GM19239 (cell line): ENCODE measurements around the gene ZNF652.
"Not testable (repeated sequence)": the region's sequence is repeated elsewhere in the genome, so short reads cannot be mapped to it uniquely, and the experiment has no call there.

Experiments used
- DNase-seq: peaks from one replicate; pipeline ENCODE4 v3.0.0; 2011; ENCODE audit warnings: low spot score; ENCODE audit not compliant: insufficient read length
- FAIRE-seq: peaks from 2 replicates; lab custom pipeline; 2011; peaks lifted over from hg19 to GRCh38; lab: Jason Lieb, UNC

ZNF652 gene

GRCh38 chr17:49361902-49362722 is at the start of gene ZNF652:
ZNF652 (minus strand) TSS chr17:49362250; CDS start chr17:49317725, 44,525 bp downstream.
- FAIRE-seq (peak; percentile 88), DNase-seq (peak; percentile 84)

- DNase-seq (no peak), FAIRE-seq (no peak)
These were observed 47.0 kb upstream of the ZNF652 start for GRCh38 chr17:49409066-49409465.

DNA sequence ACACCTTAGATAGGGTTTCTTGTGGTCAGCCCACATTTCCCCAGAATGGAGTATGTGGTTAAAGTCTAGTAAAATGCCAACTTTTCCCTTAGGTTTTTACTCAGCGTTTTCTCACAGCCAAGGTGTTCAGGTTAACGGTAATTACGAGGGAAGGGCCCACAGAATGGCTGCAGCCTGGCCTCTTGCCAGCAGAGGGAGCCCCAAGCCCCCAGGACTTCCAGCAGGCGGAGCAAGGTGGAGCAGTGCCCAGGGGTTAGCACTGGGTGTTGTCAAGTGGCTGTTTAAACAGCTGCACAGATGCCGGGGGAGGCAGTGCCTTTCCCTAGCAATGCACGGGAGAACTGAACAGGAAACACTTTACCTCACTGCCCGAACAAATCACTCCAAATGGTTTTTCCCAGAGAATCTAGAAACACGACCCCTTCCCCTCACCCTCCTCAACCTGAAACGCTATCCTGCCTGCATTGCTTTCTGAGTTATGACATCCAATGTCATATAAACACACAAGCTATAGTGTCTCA is 46.0 kb upstream of the ZNF652 start:
- DNase-seq, result peak; percentile 74
- FAIRE-seq, result peak; percentile 78

DNA sequence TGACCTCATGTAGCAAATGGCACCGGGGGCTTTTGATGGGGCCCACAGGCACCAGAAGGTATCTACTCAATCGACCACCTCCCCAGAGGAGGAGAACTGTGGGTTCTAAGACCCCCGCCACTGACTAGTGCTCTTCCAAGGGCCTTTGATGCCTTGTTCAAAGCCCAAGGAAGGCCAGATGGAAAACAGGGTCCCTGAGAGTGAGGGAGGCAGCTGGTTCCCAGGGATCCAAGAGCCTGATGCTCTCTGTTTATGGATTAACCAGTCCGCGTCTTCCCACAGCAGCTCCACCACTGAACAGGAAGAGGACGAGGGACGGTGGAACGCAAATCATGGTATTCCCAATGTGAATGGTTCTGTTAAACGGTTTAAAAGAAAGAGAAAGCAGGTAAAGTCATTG is 45.0 kb upstream of the ZNF652 start:
- DNase-seq, result no peak
- no peak for FAIRE-seq

GRCh38 chr17:49406421-49407061 is 44.5 kb upstream of the ZNF652 start:
- DNase-seq (no peak), FAIRE-seq (no peak)

- no peak for FAIRE-seq
- DNase-seq, result no peak
These were observed 42.9 kb upstream of the ZNF652 start for GRCh38 chr17:49404906-49405305.

GRCh38 chr17:49404361-49404760 is 42.3 kb upstream of the ZNF652 start:
- DNase-seq, result no peak
- no peak for FAIRE-seq

GRCh38 chr17:49403514-49404289 is 41.7 kb upstream of the ZNF652 start:
- no peak for FAIRE-seq

GRCh38 chr17:49402706-49403105 is 40.7 kb upstream of the ZNF652 start:
- no peak for FAIRE-seq

More at GRCh38 chr17:49403514-49404289, 41.7 kb upstream of the ZNF652 start:
- DNase-seq, result no peak

DNA sequence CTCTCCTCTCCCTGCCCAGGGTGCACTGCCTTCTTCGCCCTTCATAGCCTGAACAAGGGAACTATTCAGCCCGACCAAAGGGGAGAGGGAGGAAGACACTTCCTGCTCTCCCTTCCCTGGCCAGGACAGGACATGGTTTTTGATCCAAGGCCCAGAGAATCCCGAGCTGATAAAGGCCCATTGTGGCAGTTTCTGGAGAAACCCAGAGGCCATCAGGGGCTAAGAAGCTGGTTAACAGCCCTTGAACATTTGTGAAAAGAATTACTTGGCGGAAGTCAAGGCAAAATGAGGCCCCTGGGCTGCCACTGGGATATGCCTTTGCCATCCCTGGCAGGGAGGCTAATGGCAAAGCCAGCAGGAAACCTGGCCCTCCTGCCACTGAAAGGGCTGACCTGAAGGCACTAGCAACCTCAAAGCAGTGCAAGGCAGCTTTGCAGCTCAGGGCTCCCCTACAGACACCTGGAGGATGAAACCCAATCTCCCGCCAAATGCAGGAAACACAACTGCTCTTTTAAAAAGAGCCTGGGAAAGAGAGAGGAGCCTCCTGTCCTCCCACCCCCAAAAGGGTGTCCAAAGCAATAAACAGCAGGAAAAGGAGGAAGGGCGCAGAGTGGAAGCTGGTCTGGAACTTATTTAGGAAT is 40.0 kb upstream of the ZNF652 start:
- DNase-seq, result no peak
- no peak for FAIRE-seq

More at GRCh38 chr17:49402706-49403105, 40.7 kb upstream of the ZNF652 start:
- DNase-seq, result no peak

DNA sequence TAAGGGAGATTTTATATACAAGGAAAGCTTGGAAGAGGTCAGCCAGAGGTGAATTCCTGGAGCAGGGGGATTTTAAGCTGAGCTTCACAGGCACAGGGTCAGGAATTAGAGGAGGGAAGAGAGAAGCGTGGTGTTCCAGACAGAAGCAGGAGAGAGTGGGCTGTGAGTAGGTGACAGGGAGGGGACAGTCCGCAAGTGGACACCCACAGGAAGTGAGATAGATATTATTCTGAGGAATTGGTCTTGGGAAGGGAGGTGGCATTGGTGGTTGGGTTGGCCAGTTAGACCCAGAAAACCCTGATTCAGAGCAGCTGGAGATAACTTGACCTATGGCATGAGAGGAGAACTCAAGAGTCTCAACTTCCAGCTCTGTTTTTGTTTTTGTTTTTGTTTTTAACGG is 37.9 kb upstream of the ZNF652 start:
- FAIRE-seq (no peak), DNase-seq (no peak)

- no peak for FAIRE-seq
- DNase-seq, result no peak
These were observed 35.5 kb upstream of the ZNF652 start for GRCh38 chr17:49397586-49397985.

GRCh38 chr17:49393491-49394255 is 31.6 kb upstream of the ZNF652 start:
- no peak for DNase-seq
- FAIRE-seq, result no peak

GRCh38 chr17:49390548-49391324 is 28.7 kb upstream of the ZNF652 start:
- FAIRE-seq (peak; percentile 81), DNase-seq (peak; percentile 32)

- FAIRE-seq, result not testable (repeated sequence)
These were observed 27.7 kb upstream of the ZNF652 start for GRCh38 chr17:49389514-49390347.

DNA sequence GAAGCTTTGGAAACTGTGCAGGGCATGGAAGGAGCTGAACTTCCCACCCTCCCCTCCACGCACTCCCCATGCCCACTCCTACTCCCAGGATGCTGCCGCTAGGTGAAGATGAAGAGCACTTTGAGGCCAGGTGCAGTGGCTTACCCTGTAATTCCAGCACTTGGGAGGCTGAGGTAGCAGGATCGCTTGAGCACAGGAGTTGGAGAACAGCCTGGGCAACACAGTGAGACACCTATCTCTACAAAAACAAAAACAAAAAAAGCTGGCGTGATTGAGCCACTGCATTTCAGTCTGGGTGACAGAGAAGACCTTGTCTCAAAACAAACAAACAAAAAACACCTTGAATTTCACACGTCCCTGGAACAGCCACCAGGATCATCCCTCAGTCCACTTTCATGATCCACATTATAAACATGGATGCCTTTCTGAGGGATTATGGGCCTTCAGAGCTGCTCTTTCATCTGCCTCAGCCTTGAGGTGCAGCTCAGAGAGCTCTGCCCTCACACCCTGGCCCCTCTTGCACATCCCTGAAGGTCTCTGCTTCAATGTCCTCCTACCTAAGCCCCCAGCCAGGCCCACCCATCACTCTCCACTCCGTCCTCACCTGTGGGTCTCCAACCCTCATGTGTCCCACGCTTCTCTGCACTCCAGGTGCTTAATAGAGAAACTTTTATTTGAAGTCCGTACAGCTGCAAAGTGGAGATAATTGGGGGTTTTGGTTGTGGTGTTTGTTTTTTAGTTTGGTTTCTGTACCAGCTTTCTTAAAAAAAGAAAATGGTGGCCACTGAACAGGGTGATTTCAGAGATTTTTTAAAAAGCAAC is 26.9 kb upstream of the ZNF652 start:
- DNase-seq (no peak), FAIRE-seq (peak; percentile 14)

More at GRCh38 chr17:49389514-49390347, 27.7 kb upstream of the ZNF652 start:
- DNase-seq, result not testable (repeated sequence)

- FAIRE-seq, result peak; percentile 91
- no peak for DNase-seq
These were observed 26.2 kb upstream of the ZNF652 start for GRCh38 chr17:49388290-49388640.
